Activated effector memory CD4-positive, alpha-beta T cell treated with anti-CD3 and anti-CD28 coated beads, Interleukin-2, amount 50 U/mL, for 16 hours (primary cell): ENCODE measurements around the gene SH2D1A.
A peak's percentile ranks its signal among the peaks of the same experiment; 100 is the strongest.
"Not testable (repeated sequence)": the region's sequence is repeated elsewhere in the genome, so short reads cannot be mapped to it uniquely, and the experiment has no call there.

ENCODE experiments used
- DNase-seq: peaks from one replicate; pipeline ENCODE4 v3.0.0-alpha.2; 2020

Gene SH2D1A

DNA sequence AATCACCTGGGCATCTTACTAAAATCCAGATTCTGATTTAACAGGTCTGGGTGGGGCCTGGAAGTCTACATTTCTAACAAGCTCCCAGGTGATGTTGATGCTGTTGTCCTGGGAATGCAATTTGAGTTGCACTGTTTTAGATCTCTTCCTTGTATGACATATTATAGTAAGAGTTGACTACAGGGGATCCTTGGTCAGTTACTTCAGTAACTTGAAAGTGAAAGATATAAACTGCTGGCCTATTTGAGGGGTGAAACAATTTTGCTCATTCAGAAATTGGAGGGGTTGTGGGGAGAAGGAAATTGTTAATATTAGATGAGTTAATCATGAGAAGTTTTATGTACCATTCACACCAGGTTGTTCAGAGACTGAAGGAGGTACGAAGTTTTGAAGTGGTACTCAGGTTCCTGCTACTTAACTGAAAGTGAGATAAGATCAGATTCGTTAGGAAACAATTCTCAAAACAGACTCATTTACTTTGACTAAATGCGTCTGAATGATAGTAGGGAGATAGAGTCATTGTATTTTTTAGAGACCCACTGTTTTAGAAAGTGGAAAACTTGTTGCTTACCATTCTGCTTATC is 12.5 kb downstream of the SH2D1A start:
- no peak for DNase-seq

DNA sequence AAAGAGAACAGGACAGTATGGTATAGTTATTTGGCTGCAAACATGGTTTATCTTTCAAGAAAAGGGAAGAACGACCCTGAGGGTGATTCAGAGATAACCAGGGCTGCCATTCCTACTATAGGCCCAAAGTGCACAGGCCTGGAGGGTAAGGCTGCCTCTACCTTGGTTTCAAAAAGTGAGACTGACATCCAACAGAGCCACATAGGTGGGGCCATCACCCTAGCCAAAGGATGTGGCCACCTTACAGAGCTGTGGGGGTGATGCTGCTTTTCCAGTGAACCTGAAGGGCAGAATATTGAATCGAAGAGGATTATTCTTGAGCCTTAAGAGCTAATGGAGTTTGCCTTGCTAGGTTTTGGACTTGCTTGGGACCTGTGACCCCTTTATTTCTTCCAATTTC is 15.7 kb downstream of the SH2D1A start:
- DNase-seq, result no peak

DNA sequence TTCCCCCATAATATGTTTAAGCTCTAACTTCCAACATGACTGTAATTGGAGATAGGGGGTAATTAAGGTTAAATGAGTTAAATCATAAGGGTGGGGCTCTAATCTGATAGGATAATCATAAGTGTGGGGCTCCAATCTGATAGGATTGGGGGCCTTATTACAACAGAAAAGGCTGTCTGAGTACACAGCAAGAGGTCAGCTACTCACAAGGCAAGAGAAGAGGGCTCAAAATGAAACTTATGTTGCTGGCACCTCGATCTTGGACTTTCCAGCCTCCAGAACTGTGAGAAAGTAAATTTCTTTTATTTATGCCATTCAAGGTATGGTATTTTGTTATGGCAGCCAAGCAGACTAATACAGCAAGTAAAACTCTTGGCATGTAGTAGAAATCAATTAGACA is 16.4 kb downstream of the SH2D1A start:
- DNase-seq, result no peak

DNA sequence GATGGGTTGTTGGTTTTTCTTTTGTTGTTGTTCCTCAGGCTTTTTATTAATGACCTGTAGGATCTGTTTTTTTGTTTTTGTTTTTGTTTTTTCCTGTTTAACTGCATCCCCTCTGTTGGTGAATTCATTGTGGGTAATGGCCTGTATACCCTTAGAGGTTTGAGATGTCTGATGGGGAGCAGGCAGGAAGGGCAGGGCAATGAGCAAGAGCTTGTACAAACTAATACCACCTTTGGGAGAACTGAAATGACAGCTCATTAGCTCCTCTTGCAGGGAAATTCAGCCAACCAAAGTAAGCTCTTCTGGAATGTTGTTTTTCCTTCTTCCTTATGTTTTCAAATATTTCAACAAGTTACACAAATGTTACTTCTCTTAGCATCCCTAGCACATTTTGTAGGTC is 23.4 kb downstream of the SH2D1A start:
- no peak for DNase-seq

DNA sequence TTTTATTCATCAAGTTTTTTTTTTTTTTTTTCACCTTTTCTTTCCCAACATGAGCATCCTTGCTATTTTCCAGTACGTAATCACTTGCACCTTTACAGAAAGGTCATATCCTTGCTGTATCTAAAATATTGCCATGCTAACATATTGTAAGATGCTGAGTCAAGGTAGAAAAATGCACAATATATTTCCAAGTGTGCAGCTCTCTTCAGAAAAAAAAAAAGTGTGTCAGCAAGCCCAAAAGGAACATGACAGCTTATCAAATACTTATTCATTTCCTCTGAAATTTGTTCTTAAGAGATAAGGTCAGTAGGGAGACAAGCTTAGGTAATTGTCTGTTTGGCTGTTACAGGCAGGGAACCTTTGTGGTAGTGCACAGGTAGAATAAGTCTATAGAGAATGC is 27.0 kb downstream of the SH2D1A start:
- DNase-seq, result no peak

DNA sequence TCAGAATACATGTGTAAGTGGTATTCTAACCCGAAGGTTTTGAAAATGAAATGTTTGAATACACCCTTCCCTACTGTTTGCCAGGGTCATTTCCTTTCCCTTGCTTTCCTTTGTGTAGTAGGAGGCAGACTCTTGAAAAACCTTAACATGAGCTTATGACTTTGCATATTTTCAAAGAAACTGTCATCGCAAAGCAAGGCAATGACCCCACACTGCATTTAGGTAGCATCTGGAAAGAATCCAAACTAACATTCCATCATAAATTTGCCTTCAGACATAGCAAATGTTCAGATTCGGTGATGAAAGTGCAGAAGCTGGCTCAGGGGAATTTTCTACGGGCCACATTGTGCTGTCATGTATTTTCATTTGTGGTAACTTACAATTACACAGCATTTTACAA is 32.3 kb downstream of the SH2D1A start:
- DNase-seq, result no peak

DNA sequence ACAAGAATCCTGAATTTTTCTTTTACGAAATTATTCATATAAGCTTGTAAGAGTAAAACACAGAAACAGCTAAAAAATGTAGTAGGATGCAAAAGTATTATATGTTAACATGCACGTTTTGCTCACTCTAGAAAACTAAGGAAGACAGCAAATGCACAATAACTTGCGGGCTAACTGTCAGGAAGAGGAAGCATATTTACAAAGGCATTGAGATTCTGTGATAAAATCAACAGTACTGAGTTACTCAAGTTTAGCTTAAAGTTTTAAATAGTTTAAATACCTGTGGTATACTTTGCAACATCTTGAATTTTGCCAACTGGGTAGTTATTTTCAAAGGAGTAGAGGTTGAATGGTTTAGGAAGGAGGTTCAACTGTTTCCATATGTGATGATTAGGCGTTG is 37.0 kb downstream of the SH2D1A start:
- DNase-seq, result no peak

DNA sequence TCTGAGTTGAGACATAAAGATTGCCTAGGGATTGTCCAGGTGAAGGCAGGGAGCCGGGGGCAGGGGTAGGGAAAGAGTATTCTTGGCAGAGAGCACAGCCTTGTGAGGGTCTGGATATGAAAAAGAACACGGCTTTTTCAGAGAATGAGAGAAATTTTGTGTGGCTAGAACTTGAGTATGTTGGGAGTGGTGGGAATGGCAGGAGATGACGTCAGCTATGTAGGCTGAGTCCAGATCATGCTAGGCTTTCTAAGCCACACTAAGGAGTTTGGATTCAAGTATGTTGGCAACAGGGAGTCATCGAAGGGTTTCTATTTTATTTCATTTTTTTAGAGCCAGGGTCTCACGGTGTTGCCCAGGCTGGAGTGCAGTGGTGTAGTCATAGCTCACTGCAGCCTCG is 40.0 kb downstream of the SH2D1A start:
- no peak for DNase-seq

DNA sequence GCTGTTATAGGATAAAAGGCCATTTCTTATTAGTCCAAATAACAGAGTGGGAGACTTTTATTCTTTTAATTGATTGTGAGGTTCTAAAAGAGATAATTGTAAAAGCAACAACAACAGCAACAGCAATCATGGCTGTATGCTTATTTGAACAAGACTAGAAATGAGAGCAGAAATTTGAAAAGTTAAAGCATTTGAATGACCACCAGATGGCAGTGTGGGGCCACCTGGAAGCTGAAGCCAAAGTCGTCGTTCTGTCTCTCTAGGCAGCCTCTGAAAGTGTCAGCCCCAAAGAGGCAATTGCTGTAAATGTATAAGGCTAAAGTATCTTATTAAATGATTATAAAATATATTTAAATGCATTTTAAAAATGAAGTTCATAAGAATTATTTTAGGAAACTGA is 42.2 kb downstream of the SH2D1A start:
- DNase-seq, result peak; percentile 76

DNA sequence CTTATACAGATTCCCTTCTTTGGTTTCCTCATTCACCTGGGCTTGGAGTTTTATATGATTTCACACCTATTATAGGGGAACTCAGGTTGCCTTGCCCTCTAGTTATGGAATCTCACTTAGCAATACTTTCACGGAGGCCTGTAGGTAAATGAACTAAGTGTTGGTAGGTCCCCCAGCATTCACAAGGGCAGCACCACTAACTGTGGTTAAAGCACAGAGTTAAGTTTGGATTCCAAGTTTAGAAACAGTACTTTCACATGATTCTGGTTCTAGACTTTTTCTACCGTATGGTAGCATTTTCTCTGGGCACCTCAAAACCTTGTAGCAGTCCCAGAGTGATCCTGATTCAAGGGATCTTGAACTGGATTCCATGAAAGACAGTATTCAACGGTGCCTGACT is 46.4 kb downstream of the SH2D1A start:
- DNase-seq, result no peak

DNA sequence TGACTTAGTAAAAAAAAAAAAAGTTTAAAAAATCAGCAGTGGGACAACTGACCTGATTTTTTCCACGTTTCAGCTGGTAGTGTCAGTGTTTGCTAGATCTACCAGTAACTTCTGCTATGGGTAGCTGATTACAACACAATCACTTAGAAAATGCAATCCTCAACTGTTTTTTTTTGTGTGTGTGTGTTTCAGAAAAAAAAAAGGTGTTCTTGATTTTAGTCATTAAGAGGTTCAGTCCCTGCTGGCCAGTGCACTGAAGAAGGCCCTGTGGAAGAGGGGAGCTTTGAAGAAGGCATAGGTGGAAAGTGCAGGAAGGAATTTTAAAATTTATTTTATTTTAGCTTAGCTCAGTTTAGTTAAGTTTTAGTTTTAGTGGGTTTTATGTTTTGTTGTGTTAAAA is 46.9 kb downstream of the SH2D1A start:
- no peak for DNase-seq

DNA sequence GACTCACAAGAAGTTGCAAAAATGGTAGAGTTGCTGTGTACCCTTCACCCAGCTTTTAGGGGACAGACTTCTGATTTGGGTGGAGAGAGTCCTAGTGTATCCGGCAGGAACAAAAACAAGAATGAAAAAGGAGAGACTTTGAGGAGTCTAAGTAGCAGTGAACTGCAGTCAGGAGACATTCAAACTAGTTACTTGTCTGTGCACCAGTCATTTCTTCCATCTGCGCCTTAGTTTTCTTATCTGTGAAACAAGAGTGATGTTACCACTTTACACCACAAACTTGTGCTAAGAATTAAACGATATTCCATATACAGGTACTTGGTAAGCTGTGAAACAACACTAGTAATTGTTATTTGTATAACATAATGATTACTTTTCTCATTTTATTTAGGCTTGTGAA is 47.3 kb downstream of the SH2D1A start:
- DNase-seq, result no peak

DNA sequence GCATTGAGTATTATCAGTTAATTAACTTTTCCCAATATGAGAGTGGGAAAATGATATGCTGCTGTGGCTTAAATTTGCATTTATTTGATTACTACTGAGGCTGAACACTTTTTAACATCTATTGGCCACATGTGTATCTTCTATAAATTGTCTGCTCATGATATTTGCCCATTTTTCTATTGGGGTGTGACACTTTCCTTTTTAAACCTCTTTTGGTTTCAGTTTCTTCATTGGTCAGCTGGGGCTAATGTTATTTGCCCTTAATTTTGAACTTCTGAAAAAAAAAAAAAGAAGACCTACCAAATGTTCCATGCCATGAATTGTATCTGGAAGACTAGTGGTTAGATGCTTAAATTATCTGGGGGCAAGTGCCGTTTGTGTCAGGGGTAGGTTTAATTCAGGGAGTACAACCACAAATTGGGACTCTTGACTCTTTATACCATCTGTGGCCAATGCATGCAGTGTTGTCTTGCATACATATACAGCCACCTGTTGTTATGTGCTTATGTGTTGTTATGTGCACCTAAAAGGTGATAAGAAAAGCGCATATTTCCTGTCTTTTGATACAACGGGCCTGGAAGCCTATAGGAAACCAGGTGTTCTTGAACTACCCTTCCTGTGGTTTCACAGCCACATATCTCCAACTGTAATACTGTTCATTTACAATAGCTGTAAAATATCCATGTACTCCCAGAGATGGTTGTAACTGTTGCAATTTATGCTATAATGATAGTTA is 49.0 kb downstream of the SH2D1A start:
- DNase-seq, result no peak

DNA sequence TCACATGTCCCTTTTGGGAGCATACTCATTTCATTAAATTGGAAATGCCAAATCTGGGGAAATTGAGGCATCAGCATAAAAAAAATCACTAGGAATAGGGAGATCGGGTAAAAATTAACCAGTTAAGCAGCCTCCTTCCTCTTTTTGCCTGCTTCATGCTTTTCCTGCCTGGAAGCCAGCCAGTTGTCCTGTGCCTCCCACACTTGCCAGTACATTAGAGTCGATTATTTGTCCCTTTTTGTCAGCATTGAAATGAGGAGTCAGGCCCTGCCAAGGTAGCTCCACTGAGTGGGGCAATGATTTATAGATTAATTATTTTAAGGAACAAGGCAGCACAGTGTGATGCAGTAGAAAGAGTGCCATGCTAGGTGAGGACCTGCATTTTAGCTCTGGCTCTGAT is 55.3 kb downstream of the SH2D1A start:
- DNase-seq, result no peak

DNA sequence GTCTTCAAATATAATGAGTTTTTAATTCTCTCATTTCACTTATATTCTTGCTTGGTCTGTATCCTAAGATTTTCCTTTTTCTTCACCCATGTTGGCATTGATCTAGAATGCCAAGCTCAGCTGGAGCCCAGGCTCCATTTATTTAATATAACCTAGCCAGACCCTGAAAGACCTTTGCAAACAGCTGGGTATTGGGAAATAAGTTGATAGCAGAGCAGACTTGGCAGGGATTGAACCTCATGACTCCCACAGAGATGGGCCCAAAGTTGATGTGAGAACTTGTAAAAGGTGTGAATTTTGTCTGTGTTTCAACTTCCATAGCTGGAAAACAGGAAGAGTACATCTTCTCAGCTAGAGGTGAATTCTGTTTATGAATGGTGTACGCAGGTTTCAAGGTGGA is 59.5 kb downstream of the SH2D1A start:
- DNase-seq, result no peak

DNA sequence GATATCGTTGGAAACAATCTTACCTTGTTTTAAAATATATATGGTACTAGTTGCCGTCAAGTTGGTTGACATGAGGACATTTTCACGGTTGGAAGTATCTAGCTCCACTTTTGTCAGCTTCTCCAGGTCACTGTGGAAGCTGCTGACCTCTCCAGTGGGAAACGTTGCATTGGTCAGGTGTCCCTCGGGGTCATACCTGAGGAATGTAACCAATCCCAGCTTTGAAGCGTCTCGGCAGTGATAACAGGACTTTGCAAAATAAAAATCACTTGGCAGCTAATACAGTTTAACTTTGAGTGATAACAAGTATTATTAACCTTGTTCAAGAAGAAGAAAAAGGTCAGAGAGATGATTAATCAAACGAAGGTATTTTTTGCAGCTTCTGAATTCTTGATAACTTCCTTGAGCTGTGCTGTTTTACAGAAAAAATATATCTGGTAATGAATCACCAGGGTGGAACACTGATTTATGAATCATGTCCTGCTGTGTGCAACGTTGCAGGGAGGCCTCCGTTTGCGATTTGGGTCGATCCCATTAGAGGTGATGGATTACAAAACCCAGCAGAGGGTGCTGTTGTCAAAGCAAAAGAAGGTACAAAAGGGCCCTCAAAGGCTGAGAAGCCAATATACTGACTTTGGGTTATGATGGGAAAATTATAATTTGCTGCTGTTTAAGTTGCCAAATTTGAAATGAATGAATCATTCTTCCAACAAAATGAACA is 60.1 kb downstream of the SH2D1A start:
- DNase-seq, result peak; percentile 77

DNA sequence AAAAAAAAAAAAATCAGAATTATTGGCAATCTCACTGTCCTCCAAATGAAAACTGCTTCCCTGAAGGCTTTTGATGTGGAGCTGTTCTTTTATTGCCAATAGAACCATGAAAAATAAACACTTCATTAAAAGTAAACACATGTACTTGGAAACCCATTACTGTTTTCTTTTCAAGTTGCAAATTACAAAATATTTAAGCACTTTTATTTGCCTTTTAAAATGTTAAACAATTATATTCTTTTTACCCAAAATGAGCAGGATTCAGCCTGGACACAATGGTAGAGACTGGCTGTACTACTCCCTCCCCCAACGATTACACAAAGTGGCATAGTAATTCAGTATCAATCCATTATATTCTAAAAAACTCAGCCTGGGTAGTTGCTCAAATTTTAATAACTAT is 60.9 kb downstream of the SH2D1A start:
- no peak for DNase-seq

DNA sequence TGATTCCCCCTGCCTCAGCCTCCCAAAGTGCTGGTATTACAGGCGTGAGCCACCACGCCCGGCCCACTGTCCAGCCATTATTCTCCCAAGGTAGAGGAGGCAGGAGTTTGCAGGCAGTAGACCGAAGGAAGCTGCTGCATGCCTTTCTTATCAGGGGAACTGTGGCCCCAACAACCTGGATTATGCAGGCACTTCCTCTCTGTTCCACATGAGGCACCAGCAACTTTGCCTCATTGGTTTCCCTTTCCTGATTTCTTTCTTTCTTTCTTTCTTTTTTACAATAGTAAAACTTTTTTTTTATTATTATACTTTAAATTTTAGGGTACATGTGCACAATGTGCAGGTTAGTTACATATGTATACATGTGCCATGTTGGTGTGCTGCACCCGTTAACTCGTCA is 62.0 kb downstream of the SH2D1A start:
- DNase-seq, result not testable (repeated sequence)

DNA sequence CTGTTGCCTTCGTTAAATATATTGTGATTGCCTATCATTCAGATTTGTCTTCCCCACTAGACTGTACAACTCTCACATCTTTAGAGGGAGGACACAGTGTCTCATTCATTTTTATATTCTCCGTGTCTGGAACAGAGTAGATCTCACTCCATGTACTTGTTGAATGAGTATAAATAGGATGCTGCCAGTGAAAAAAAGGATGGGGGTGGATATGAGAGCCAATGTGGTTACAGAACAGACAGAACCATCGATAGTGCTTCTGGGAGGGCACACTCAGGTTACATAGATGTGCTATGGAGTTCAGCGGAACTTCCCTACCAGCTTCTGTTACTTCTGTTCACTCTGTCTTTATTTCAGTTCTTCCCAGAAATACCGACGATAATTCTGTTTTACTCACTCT is 66.9 kb downstream of the SH2D1A start:
- DNase-seq, result no peak

DNA sequence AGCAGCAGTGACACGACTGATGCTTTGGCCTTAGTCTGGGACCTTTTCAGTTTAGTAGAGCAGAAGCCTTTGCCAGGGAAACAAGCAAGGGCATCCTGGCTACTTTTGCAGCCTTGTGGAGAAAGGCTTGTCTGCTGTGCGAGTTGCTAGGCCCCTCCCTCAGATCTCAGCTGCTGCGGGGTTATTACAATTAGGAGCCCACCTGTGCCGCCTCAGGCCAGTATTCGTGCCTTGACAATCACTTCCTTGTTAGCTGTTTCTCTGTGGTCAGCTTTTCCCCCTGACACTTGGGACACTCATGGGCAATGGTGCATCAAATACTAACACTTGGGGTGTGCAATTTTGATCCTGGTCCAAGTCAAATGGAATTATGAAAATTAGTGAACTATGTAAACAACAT is 67.9 kb downstream of the SH2D1A start:
- DNase-seq, result no peak

DNA sequence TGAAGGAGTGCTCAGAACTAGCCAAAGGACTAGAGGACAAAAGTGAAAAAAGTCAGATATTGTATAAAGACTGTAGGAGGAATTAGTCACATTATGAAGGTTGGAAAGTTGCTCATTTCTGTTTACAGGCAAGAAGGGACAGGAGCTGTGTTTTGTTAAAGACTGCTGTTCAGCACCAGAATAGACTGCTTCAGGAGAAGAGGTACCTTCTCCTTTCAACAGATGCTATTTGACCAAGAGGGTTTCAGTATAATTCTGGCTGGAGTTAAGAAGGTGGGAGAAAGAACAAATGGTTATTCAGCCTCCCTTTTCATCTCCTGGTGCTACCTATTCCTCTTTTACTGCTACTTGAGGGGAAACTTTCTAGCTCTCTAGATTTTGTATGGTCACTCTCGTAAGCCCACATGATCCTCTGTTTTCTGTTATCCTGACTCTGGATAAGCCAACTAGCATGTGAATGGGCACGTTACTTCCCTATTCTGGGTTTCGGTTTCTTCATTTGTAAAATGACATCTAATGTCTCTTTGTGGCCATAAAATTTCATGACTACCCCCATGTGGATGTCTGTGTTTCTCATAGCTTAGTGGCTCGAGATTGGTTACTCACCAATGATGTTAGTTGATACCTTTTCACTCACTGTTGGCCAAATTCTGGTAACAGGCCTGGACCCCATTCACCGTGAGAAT is 68.9 kb downstream of the SH2D1A start:
- no peak for DNase-seq

DNA sequence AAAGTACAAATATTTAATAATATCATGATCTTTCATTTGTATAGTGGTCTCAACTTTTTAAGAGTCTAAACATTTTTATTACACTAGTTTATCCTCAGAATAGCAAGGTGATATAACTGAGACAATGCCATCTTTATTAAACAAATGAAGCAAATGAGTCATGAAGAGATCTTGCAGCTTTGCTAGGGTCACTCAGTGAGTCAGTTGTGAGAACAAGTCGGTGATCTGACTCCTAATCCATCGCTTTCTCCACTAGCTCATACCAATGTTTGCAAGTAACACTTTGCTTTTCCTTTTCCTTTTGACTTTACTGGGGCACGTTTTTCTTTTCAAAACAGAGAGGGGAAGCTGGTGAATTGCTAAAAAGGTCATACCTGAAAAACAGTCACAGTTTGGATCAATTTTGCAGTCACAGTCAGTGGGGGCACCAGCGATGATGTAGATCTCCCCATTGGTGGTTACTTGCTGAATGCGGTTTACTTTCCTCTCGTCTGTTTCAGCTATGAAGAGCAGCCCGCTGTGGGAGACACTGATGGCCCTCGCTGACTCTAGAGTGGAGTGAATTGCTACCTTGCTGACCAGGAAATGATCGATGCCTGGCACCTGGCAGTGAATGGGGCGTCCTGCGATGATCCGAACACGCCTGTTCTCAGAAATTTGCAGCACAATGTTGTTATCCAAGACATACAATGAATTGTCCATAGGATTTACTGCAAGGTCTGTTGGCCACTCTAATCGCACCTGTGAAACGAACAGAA is 75.7 kb downstream of the SH2D1A start:
- no peak for DNase-seq
